HL-60 (cell line): Measurements from ENCODE around the gene ZNF182.
"Not testable (repeated sequence)": the region's sequence is repeated elsewhere in the genome, so short reads cannot be mapped to it uniquely, and the experiment has no call there.

Experiments used
- GABPA ChIP-seq: IDR thresholded peaks from 2 replicates; pipeline ENCODE4 v1.6.1; 2012; ENCODE audit warnings: low read depth
- POLR2AphosphoS5 ChIP-seq: IDR thresholded peaks from 2 replicates; pipeline ENCODE4 v1.6.1; 2012; ENCODE audit warnings: low read depth
- SPI1 ChIP-seq: IDR thresholded peaks from 2 replicates; pipeline ENCODE4 v1.6.1; 2012; ENCODE audit warnings: low read depth, mild to moderate bottlenecking, borderline replicate concordance
- TF ChIP-seq, protein P1 (sequence below): IDR thresholded peaks from one replicate; pipeline ENCODE4 v1.5.1; 2011; ENCODE audit warnings: low read length, control low read depth, inconsistent platforms; ENCODE audit not compliant: insufficient read depth
- TF ChIP-seq, protein P2 (sequence below): IDR thresholded peaks from 2 replicates; pipeline ENCODE4 v1.6.1; 2012; ENCODE audit warnings: low read depth; ENCODE audit not compliant: insufficient replicate concordance

DNA sequence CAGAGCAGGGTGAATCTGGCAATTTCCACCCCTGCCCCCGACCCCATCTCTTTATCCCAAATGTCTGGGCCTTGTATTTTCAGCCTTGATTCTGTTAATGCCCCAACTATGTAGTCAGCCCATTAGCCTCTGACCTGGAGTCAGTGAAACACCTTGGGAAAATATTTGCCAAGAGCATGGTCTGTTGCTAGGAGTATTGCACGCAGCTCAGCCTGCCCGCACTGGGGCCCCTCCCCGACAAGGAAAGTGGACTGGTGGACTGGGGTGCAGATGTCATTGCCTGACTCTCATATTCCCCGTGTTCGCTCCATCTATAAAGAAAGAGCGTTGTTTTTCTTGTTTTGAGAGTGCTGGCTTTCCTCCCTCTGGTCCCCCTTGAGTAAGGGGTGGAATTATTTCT is 48.5 kb downstream of the ZNF182 start:
- TF ChIP-seq, protein P1, sequence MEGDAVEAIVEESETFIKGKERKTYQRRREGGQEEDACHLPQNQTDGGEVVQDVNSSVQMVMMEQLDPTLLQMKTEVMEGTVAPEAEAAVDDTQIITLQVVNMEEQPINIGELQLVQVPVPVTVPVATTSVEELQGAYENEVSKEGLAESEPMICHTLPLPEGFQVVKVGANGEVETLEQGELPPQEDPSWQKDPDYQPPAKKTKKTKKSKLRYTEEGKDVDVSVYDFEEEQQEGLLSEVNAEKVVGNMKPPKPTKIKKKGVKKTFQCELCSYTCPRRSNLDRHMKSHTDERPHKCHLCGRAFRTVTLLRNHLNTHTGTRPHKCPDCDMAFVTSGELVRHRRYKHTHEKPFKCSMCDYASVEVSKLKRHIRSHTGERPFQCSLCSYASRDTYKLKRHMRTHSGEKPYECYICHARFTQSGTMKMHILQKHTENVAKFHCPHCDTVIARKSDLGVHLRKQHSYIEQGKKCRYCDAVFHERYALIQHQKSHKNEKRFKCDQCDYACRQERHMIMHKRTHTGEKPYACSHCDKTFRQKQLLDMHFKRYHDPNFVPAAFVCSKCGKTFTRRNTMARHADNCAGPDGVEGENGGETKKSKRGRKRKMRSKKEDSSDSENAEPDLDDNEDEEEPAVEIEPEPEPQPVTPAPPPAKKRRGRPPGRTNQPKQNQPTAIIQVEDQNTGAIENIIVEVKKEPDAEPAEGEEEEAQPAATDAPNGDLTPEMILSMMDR, result not testable (repeated sequence)
- TF ChIP-seq POLR2AphosphoS5, GABPA, SPI1: not testable (repeated sequence)
- TF ChIP-seq, protein P2, sequence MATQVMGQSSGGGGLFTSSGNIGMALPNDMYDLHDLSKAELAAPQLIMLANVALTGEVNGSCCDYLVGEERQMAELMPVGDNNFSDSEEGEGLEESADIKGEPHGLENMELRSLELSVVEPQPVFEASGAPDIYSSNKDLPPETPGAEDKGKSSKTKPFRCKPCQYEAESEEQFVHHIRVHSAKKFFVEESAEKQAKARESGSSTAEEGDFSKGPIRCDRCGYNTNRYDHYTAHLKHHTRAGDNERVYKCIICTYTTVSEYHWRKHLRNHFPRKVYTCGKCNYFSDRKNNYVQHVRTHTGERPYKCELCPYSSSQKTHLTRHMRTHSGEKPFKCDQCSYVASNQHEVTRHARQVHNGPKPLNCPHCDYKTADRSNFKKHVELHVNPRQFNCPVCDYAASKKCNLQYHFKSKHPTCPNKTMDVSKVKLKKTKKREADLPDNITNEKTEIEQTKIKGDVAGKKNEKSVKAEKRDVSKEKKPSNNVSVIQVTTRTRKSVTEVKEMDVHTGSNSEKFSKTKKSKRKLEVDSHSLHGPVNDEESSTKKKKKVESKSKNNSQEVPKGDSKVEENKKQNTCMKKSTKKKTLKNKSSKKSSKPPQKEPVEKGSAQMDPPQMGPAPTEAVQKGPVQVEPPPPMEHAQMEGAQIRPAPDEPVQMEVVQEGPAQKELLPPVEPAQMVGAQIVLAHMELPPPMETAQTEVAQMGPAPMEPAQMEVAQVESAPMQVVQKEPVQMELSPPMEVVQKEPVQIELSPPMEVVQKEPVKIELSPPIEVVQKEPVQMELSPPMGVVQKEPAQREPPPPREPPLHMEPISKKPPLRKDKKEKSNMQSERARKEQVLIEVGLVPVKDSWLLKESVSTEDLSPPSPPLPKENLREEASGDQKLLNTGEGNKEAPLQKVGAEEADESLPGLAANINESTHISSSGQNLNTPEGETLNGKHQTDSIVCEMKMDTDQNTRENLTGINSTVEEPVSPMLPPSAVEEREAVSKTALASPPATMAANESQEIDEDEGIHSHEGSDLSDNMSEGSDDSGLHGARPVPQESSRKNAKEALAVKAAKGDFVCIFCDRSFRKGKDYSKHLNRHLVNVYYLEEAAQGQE, result not testable (repeated sequence)
